ENCODE results near the gene OPHN1.

The OPHN1 gene

DNA sequence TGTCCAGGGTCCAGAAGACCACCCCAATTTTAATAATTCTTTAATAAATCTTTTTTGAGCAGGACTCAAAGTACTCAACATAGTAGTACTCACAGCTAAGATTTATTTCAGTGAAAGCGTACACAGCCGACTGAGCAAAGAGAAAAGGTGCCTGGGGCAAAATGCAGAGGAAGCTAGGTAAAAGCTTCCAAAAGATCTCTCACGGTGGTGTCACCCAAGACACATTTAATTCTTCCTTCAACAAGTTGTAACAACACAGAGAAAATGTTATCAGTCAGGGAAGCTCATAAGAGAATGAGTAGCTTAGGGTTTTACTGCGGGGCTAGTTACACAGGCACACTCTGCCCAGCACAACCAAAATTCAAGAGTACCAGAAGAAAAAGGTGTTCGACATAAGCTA lies 201.1 kb downstream of the OPHN1 start:
- H3K4me1 ChIP-seq (ENCODE audit: control insufficient read depth, low read length) = no peaks in the 10 kb centered on the region
- no peaks in the 10 kb centered on the region for H3F3A ChIP-seq (ENCODE audit: control insufficient read depth, insufficient read depth)
- H3K36me3 ChIP-seq (ENCODE audit: control insufficient read depth, low read length) = no peaks in the 10 kb centered on the region
- H4K20me1 ChIP-seq (ENCODE audit: control insufficient read depth, insufficient read depth, low read depth, low read length) = no peaks in the 10 kb centered on the region
- no peak for TF ChIP-seq EZH2phosphoT487 (IDR thresholded peaks at IDR 0.05; ENCODE audit: borderline replicate concordance, low read length)
- TF ChIP-seq, protein P1, sequence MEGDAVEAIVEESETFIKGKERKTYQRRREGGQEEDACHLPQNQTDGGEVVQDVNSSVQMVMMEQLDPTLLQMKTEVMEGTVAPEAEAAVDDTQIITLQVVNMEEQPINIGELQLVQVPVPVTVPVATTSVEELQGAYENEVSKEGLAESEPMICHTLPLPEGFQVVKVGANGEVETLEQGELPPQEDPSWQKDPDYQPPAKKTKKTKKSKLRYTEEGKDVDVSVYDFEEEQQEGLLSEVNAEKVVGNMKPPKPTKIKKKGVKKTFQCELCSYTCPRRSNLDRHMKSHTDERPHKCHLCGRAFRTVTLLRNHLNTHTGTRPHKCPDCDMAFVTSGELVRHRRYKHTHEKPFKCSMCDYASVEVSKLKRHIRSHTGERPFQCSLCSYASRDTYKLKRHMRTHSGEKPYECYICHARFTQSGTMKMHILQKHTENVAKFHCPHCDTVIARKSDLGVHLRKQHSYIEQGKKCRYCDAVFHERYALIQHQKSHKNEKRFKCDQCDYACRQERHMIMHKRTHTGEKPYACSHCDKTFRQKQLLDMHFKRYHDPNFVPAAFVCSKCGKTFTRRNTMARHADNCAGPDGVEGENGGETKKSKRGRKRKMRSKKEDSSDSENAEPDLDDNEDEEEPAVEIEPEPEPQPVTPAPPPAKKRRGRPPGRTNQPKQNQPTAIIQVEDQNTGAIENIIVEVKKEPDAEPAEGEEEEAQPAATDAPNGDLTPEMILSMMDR (IDR thresholded peaks at IDR 0.05; ENCODE audit: low read depth, low read length, poor library complexity, severe bottlenecking) = no peak
- H3K4me2 ChIP-seq (ENCODE audit: low read length) = no peak overlapping the region
- no peaks in the 10 kb centered on the region for H3K9me3 ChIP-seq (ENCODE audit: control insufficient read depth, insufficient read depth, low read length)
- no peaks in the 10 kb centered on the region for H3K9me2 ChIP-seq (replicated peaks; ENCODE audit: control insufficient read depth, low read length)
- H3K79me2 ChIP-seq (ENCODE audit: control insufficient read depth, low read length) = no peaks in the 10 kb centered on the region
- no peaks in the 10 kb centered on the region for H3K27me3 ChIP-seq (ENCODE audit: control insufficient read depth, low read length)
- H3K4me3 ChIP-seq (ENCODE audit: low read length) = no peak overlapping the region
- H3K27ac ChIP-seq (ENCODE audit: low read depth, low read length) = no peak overlapping the region

DNA sequence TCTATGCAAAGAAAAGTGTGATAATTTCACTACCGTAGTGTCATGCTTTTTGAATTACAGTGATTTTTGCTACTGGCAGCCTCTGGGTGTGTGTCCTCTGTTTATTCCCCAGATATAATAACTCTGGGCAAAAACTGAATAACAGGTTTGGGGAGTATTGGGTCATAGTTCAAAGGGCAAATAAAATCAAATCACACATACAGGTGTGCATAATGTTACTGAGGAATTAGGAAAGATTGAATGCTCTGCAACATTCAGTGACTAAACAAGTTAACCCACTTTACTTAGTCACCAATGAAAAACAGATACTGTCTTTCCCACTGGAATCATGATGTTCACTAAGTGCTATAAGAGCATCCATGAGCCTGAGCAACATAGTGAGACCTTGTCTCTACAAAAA lies 224.3 kb downstream of the OPHN1 start:
- H3K9me3 ChIP-seq (ENCODE audit: control insufficient read depth, insufficient read depth, low read length) = no peaks in the 10 kb centered on the region
- H3K4me3 ChIP-seq (ENCODE audit: low read length) = no peak overlapping the region
- H3K9me2 ChIP-seq (replicated peaks; ENCODE audit: control insufficient read depth, low read length) = no peaks in the 10 kb centered on the region
- no peaks in the 10 kb centered on the region for H3K27me3 ChIP-seq (ENCODE audit: control insufficient read depth, low read length)
- no peak overlapping the region for H3K4me2 ChIP-seq (ENCODE audit: low read length)
- H3K4me1 ChIP-seq (ENCODE audit: control insufficient read depth, low read length) = no peaks in the 10 kb centered on the region
- no peaks in the 10 kb centered on the region for H3F3A ChIP-seq (ENCODE audit: control insufficient read depth, insufficient read depth)
- TF ChIP-seq, protein P1 (IDR thresholded peaks at IDR 0.05; ENCODE audit: low read depth, low read length, poor library complexity, severe bottlenecking) = no peak
- TF ChIP-seq EZH2phosphoT487 (IDR thresholded peaks at IDR 0.05; ENCODE audit: borderline replicate concordance, low read length) = no peak
- no peak overlapping the region for H3K27ac ChIP-seq (ENCODE audit: low read depth, low read length)
- no peaks in the 10 kb centered on the region for H3K79me2 ChIP-seq (ENCODE audit: control insufficient read depth, low read length)
- H4K20me1 ChIP-seq (ENCODE audit: control insufficient read depth, insufficient read depth, low read depth, low read length) = no peaks in the 10 kb centered on the region
- H3K36me3 ChIP-seq (ENCODE audit: control insufficient read depth, low read length) = no peaks in the 10 kb centered on the region

DNA sequence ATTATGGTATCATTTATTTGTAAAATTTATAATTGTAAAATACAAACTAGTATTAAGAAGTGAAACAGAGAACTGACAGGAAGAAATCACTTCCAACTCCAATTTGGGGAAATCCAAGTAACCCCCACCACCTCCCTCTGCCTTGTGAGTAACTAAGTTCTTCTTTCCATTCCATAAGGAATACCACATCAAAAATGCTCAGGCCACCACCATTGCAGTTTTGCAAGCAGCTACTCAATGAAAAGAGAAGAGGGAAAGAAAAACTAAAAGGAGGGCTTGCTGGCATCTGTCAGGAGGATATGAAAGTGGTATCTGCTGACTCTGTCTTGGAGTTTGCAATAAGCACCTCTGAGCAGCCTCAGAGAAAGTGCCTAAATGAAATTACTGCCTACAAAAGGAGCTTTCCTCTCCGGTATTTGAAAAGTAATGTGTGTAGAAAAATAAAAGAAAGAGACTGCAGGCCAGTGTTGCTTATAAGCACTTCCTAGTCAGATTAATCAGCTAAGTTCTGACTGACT lies 228.7 kb downstream of the OPHN1 start:
- no peaks in the 10 kb centered on the region for H3F3A ChIP-seq (ENCODE audit: control insufficient read depth, insufficient read depth)
- H3K4me2 ChIP-seq (ENCODE audit: low read length) = no peak overlapping the region
- no peaks in the 10 kb centered on the region for H3K9me2 ChIP-seq (replicated peaks; ENCODE audit: control insufficient read depth, low read length)
- no peak overlapping the region for H3K27ac ChIP-seq (ENCODE audit: low read depth, low read length)
- H3K4me3 ChIP-seq (ENCODE audit: low read length) = no peak overlapping the region
- no peaks in the 10 kb centered on the region for H3K27me3 ChIP-seq (ENCODE audit: control insufficient read depth, low read length)
- TF ChIP-seq, protein P1 (IDR thresholded peaks at IDR 0.05; ENCODE audit: low read depth, low read length, poor library complexity, severe bottlenecking) = no peak
- TF ChIP-seq EZH2phosphoT487 (IDR thresholded peaks at IDR 0.05; ENCODE audit: borderline replicate concordance, low read length) = no peak
- no peaks in the 10 kb centered on the region for H3K79me2 ChIP-seq (ENCODE audit: control insufficient read depth, low read length)
- no peaks in the 10 kb centered on the region for H3K9me3 ChIP-seq (ENCODE audit: control insufficient read depth, insufficient read depth, low read length)
- H3K36me3 ChIP-seq (ENCODE audit: control insufficient read depth, low read length) = no peaks in the 10 kb centered on the region
- no peaks in the 10 kb centered on the region for H4K20me1 ChIP-seq (ENCODE audit: control insufficient read depth, insufficient read depth, low read depth, low read length)
- H3K4me1 ChIP-seq (ENCODE audit: control insufficient read depth, low read length) = no peaks in the 10 kb centered on the region

Data from DOHH2 (cell line).